B cell (primary cell): ENCODE measurements around the gene CLEC10A.

Experiments used
- EZH2 ChIP-seq: IDR thresholded peaks from 2 replicates; pipeline ENCODE4 v1.6.1; 2012; ENCODE audit warnings: borderline replicate concordance, low read depth, mild to moderate bottlenecking, moderate library complexity, low read length; ENCODE audit not compliant: insufficient read depth, poor library complexity, severe bottlenecking
- TF ChIP-seq, protein P1 (sequence below): fragments of 200-600 bp; IDR thresholded peaks from one replicate; pipeline ENCODE4 v1.8.0; 2022; ENCODE audit warnings: antibody characterized with exemption, mild to moderate bottlenecking

DNA sequence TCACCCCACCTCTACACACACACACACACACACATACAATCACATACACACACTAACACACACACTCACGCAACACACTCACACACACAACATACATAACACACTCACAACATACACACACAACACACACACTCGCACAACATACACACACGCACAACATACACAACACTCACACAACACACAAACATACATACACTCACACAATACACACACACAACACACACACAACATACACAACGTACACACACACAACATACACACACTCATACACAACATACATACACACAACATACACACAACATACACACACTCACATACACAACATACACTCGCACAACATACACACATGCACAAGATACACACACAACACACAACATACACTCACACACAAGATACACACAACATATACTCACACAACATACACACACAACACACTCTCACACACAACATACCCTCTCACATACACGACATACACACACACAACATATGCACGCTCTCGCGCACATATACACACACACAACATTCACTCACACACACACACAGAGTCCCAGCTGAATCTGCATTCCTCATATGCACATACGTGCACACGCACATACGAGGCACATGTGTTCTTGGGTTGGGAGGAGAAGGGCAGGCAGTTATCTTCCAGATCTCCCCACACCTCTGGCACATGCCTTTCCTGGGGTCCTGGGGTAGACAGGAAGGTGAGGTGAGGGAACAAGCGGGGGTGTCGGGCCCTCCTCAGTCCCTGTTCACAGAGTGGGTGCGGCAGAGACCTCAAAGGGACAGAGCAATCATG is 33.4 kb upstream of the CLEC10A start:
- TF ChIP-seq, protein P1, sequence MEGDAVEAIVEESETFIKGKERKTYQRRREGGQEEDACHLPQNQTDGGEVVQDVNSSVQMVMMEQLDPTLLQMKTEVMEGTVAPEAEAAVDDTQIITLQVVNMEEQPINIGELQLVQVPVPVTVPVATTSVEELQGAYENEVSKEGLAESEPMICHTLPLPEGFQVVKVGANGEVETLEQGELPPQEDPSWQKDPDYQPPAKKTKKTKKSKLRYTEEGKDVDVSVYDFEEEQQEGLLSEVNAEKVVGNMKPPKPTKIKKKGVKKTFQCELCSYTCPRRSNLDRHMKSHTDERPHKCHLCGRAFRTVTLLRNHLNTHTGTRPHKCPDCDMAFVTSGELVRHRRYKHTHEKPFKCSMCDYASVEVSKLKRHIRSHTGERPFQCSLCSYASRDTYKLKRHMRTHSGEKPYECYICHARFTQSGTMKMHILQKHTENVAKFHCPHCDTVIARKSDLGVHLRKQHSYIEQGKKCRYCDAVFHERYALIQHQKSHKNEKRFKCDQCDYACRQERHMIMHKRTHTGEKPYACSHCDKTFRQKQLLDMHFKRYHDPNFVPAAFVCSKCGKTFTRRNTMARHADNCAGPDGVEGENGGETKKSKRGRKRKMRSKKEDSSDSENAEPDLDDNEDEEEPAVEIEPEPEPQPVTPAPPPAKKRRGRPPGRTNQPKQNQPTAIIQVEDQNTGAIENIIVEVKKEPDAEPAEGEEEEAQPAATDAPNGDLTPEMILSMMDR = no peak
- TF ChIP-seq EZH2 = no peak
